HEK293 (cell line): ENCODE results near the gene SLC35A4.

Experiments
- CTCF ChIP-seq: fragments of 450-650 bp; formaldehyde crosslinking; IDR thresholded peaks from 2 replicates; pipeline ENCODE4 v1.5.1; 2016; ENCODE audit warnings: missing biosample characterization, missing genetic modification characterization
- GLI4 ChIP-seq: fragments of 450-650 bp; formaldehyde crosslinking; IDR thresholded peaks from 2 replicates; pipeline ENCODE4 v1.5.1; 2016; ENCODE audit warnings: missing biosample characterization, missing genetic modification characterization
- GLIS2 ChIP-seq: fragments of 450-650 bp; formaldehyde crosslinking; IDR thresholded peaks from 2 replicates; pipeline ENCODE4 v1.5.1; 2016; ENCODE audit warnings: missing biosample characterization, missing genetic modification characterization
- KLF7 ChIP-seq: fragments of 450-650 bp; formaldehyde crosslinking; IDR thresholded peaks from 2 replicates; pipeline ENCODE4 v1.5.1; 2016; ENCODE audit warnings: missing biosample characterization, missing genetic modification characterization, borderline replicate concordance
- KLF8 ChIP-seq: fragments of 450-650 bp; formaldehyde crosslinking; IDR thresholded peaks from 2 replicates; pipeline ENCODE4 v1.5.1; 2016; ENCODE audit warnings: missing biosample characterization, missing genetic modification characterization
- REPIN1 ChIP-seq: fragments of 450-650 bp; formaldehyde crosslinking; IDR thresholded peaks from 2 replicates; pipeline ENCODE4 v1.5.1; 2017; ENCODE audit warnings: missing biosample characterization, missing genetic modification characterization, low read depth
- TRIM28 ChIP-seq: IDR thresholded peaks from 2 replicates; pipeline ENCODE4 v1.6.1; 2011; ENCODE audit warnings: low read length, control low read depth, borderline replicate concordance
- WT1 ChIP-seq: fragments of 450-650 bp; formaldehyde crosslinking; IDR thresholded peaks from 2 replicates; pipeline ENCODE4 v1.5.1; 2016; ENCODE audit warnings: missing biosample characterization, missing genetic modification characterization
- YY1 ChIP-seq: fragments of 450-650 bp; formaldehyde crosslinking; IDR thresholded peaks from 2 replicates; pipeline ENCODE4 v1.5.1; 2018; ENCODE audit warnings: missing biosample characterization, missing genetic modification characterization
- ZBTB1 ChIP-seq: fragments of 450-650 bp; formaldehyde crosslinking; IDR thresholded peaks from 2 replicates; pipeline ENCODE4 v1.5.1; 2016; ENCODE audit warnings: missing biosample characterization, missing genetic modification characterization
- ZBTB8A ChIP-seq: fragments of 450-650 bp; formaldehyde crosslinking; IDR thresholded peaks from 2 replicates; pipeline ENCODE4 v1.5.1; 2016; ENCODE audit warnings: missing biosample characterization, missing genetic modification characterization
- ZEB2 ChIP-seq: fragments of 450-650 bp; formaldehyde crosslinking; IDR thresholded peaks from 2 replicates; pipeline ENCODE4 v1.5.1; 2016; ENCODE audit warnings: missing biosample characterization, missing genetic modification characterization
- ZFP37 ChIP-seq: fragments of 450-650 bp; formaldehyde crosslinking; IDR thresholded peaks from 2 replicates; pipeline ENCODE4 v1.5.1; 2016; ENCODE audit warnings: missing biosample characterization, missing genetic modification characterization
- ZNF292 ChIP-seq: fragments of 450-650 bp; formaldehyde crosslinking; IDR thresholded peaks from 2 replicates; pipeline ENCODE4 v1.5.1; 2016; ENCODE audit warnings: low read depth, missing biosample characterization, missing genetic modification characterization, borderline replicate concordance
- ZNF433 ChIP-seq: fragments of 450-650 bp; formaldehyde crosslinking; IDR thresholded peaks from 2 replicates; pipeline ENCODE4 v1.5.1; 2016; ENCODE audit warnings: missing biosample characterization, missing genetic modification characterization, low read depth
- ZNF501 ChIP-seq: fragments of 450-650 bp; formaldehyde crosslinking; IDR thresholded peaks from 2 replicates; pipeline ENCODE4 v1.5.1; 2016; ENCODE audit warnings: missing biosample characterization, missing genetic modification characterization
- ZNF596 ChIP-seq: fragments of 450-650 bp; IDR thresholded peaks from 2 replicates; pipeline ENCODE4 v1.5.0; 2018; ENCODE audit warnings: missing biosample characterization, mild to moderate bottlenecking, missing genetic modification characterization, moderate library complexity
- ZNF629 ChIP-seq: fragments of 450-650 bp; formaldehyde crosslinking; IDR thresholded peaks from 2 replicates; pipeline ENCODE4 v1.5.1; 2017; ENCODE audit warnings: missing biosample characterization, missing genetic modification characterization
- ZNF660 ChIP-seq: fragments of 450-650 bp; IDR thresholded peaks from 2 replicates; pipeline ENCODE4 v1.5.1; 2018; ENCODE audit warnings: missing biosample characterization, mild to moderate bottlenecking, missing genetic modification characterization
- ZNF777 ChIP-seq: fragments of 450-650 bp; formaldehyde crosslinking; IDR thresholded peaks from 2 replicates; pipeline ENCODE4 v1.5.1; 2017; ENCODE audit warnings: missing biosample characterization, missing genetic modification characterization, borderline replicate concordance
- ZNF843 ChIP-seq: fragments of 450-650 bp; formaldehyde crosslinking; IDR thresholded peaks from 2 replicates; pipeline ENCODE4 v1.5.1; 2016; ENCODE audit warnings: missing biosample characterization, missing genetic modification characterization
- ZSCAN23 ChIP-seq: fragments of 450-650 bp; formaldehyde crosslinking; IDR thresholded peaks from 2 replicates; pipeline ENCODE4 v1.5.1; 2016; ENCODE audit warnings: missing biosample characterization, missing genetic modification characterization
- ZXDB ChIP-seq: fragments of 450-650 bp; formaldehyde crosslinking; IDR thresholded peaks from 2 replicates; pipeline ENCODE4 v1.5.1; 2016; ENCODE audit warnings: missing biosample characterization, missing genetic modification characterization
- TF ChIP-seq, protein P1 (sequence below): fragments of 450-650 bp; formaldehyde crosslinking; conservative IDR thresholded peaks from 2 replicates; pipeline ENCODE4 v1.5.1; 2016; ENCODE audit warnings: low read depth, missing biosample characterization, missing genetic modification characterization
- TF ChIP-seq, protein P2 (sequence below): fragments of 450-650 bp; formaldehyde crosslinking; IDR thresholded peaks from 2 replicates; pipeline ENCODE4 v1.5.1; 2016; ENCODE audit warnings: missing biosample characterization, missing genetic modification characterization, borderline replicate concordance
- TF ChIP-seq, protein P3 (sequence below): fragments of 450-650 bp; formaldehyde crosslinking; IDR thresholded peaks from 2 replicates; pipeline ENCODE4 v1.5.1; 2016; ENCODE audit warnings: missing biosample characterization, missing genetic modification characterization, low read depth

SLC35A4 gene

DNA sequence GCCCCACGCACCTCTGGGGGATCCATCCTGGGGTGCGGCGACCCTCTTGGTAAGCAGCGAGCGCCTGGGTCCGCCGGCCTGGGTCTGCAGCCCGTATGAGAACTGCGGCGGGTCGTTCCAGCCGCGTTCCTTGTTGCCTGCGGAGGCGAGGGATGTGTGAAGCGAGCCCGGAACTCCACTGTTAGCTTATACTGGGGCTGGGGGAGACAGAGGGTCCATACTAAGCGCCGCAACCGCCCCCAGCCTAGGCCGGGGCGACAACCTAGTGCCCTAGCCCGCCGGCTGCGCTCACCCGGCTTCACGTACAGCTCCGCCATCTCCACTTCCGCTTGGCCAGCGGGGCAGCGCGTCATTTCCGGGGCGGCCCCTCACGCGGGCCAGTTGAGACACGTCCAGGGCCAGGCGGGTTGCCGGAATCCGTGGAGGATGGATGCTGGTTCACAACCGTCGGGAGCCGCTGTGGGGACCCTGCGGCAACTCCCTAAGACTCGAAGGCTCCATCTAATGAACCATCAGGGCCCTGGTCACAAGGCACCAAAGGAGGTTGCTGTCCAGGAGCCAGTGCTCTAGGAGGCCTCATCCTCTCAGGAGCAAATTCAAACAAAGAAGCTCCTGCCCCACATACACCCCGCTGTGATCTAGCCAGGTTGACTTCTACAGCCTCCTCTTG, 7.4 kb upstream of the SLC35A4 start, which contains the start of gene SRA1 (continued):
- TF ChIP-seq ZXDB: peak; percentile 93
- peak; percentile 92 for TF ChIP-seq REPIN1 (tag by site-specific recombination)
- peak; percentile 68; the same call in 1 of the 2 replicates for TF ChIP-seq ZEB2
- no peak for TF ChIP-seq ZNF596 (tag by site-specific recombination)
- TF ChIP-seq ZBTB8A (tag by site-specific recombination): peak; percentile 40; the same call in 1 of the 2 replicates
- peak; percentile 68; the same call in 1 of the 2 replicates for TF ChIP-seq KLF7 (tag by site-specific recombination)
- TF ChIP-seq GLIS2 (tag by site-specific recombination): peak; percentile 54; the same call in 1 of the 2 replicates
- TF ChIP-seq, protein P1, sequence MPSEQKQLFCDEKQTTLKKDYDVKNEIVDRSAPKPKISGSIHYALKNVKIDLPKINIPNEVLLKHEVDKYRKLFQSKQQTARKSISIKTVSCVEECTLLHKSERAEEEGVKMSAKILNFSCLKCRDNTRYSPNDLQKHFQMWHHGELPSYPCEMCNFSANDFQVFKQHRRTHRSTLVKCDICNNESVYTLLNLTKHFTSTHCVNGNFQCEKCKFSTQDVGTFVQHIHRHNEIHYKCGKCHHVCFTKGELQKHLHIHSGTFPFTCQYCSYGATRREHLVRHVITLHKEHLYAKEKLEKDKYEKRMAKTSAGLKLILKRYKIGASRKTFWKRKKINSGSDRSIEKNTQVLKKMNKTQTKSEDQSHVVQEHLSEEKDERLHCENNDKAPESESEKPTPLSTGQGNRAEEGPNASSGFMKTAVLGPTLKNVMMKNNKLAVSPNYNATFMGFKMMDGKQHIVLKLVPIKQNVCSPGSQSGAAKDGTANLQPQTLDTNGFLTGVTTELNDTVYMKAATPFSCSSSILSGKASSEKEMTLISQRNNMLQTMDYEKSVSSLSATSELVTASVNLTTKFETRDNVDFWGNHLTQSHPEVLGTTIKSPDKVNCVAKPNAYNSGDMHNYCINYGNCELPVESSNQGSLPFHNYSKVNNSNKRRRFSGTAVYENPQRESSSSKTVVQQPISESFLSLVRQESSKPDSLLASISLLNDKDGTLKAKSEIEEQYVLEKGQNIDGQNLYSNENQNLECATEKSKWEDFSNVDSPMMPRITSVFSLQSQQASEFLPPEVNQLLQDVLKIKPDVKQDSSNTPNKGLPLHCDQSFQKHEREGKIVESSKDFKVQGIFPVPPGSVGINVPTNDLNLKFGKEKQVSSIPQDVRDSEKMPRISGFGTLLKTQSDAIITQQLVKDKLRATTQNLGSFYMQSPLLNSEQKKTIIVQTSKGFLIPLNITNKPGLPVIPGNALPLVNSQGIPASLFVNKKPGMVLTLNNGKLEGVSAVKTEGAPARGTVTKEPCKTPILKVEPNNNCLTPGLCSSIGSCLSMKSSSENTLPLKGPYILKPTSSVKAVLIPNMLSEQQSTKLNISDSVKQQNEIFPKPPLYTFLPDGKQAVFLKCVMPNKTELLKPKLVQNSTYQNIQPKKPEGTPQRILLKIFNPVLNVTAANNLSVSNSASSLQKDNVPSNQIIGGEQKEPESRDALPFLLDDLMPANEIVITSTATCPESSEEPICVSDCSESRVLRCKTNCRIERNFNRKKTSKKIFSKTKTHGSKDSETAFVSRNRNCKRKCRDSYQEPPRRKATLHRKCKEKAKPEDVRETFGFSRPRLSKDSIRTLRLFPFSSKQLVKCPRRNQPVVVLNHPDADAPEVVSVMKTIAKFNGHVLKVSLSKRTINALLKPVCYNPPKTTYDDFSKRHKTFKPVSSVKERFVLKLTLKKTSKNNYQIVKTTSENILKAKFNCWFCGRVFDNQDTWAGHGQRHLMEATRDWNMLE (tag by site-specific recombination): peak; percentile 78
- peak; percentile 72 for TF ChIP-seq YY1 (tag by site-specific recombination)
- peak; percentile 45; the same call in 1 of the 2 replicates for TF ChIP-seq CTCF (tag by site-specific recombination)
- 0 out of 2 replicates have a peak, but pooled peaks have one; percentile 51 for TF ChIP-seq ZNF843
- TF ChIP-seq, protein P2, sequence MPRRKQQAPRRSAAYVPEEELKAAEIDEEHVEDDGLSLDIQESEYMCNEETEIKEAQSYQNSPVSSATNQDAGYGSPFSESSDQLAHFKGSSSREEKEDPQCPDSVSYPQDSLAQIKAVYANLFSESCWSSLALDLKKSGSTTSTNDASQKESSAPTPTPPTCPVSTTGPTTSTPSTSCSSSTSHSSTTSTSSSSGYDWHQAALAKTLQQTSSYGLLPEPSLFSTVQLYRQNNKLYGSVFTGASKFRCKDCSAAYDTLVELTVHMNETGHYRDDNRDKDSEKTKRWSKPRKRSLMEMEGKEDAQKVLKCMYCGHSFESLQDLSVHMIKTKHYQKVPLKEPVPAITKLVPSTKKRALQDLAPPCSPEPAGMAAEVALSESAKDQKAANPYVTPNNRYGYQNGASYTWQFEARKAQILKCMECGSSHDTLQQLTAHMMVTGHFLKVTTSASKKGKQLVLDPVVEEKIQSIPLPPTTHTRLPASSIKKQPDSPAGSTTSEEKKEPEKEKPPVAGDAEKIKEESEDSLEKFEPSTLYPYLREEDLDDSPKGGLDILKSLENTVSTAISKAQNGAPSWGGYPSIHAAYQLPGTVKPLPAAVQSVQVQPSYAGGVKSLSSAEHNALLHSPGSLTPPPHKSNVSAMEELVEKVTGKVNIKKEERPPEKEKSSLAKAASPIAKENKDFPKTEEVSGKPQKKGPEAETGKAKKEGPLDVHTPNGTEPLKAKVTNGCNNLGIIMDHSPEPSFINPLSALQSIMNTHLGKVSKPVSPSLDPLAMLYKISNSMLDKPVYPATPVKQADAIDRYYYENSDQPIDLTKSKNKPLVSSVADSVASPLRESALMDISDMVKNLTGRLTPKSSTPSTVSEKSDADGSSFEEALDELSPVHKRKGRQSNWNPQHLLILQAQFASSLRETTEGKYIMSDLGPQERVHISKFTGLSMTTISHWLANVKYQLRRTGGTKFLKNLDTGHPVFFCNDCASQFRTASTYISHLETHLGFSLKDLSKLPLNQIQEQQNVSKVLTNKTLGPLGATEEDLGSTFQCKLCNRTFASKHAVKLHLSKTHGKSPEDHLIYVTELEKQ (tag by site-specific recombination): no peak
- no peak for TF ChIP-seq ZBTB1
- peak; percentile 65 for TF ChIP-seq WT1 (tag by site-specific recombination)
- peak; percentile 68; the same call in 1 of the 2 replicates for TF ChIP-seq ZFP37
- TF ChIP-seq, protein P3, sequence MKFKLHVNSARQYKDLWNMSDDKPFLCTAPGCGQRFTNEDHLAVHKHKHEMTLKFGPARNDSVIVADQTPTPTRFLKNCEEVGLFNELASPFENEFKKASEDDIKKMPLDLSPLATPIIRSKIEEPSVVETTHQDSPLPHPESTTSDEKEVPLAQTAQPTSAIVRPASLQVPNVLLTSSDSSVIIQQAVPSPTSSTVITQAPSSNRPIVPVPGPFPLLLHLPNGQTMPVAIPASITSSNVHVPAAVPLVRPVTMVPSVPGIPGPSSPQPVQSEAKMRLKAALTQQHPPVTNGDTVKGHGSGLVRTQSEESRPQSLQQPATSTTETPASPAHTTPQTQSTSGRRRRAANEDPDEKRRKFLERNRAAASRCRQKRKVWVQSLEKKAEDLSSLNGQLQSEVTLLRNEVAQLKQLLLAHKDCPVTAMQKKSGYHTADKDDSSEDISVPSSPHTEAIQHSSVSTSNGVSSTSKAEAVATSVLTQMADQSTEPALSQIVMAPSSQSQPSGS: no peak
- peak; percentile 68; the same call in 1 of the 2 replicates for TF ChIP-seq KLF8 (tag by site-specific recombination)
- TF ChIP-seq ZNF433 (tag by site-specific recombination): no peak
- TF ChIP-seq ZNF629 (tag by site-specific recombination): peak; percentile 86
- TF ChIP-seq TRIM28: peak; percentile 63; the same call in 1 of the 2 replicates
- TF ChIP-seq ZNF292 (tag by site-specific recombination): no peak
- peak; percentile 72 for TF ChIP-seq ZNF660 (tag by site-specific recombination)
- TF ChIP-seq ZNF501: peak; percentile 93
- TF ChIP-seq ZNF777: no peak
- TF ChIP-seq GLI4 (tag by site-specific recombination): 0 out of 2 replicates have a peak, but pooled peaks have one; percentile 12
- peak; percentile 12; the same call in 1 of the 2 replicates for TF ChIP-seq ZSCAN23
